ENCODE data around the gene LANCL2.

The LANCL2 gene

GRCh38 chr7:55335786-55336185 lies 29.4 kb upstream of the LANCL2 start:
- Histone ChIP-seq H3K4ac (ENCODE audit: low read depth, low read length) (no peak overlapping the region), H3K27ac (ENCODE audit: low read depth, low read length) (no peak overlapping the region), H3K56ac (ENCODE audit: low read length) (no peak overlapping the region), H3K27me3 (ENCODE audit: insufficient read depth, low read length, poor library complexity) (no peaks in the 10 kb centered on the region), H2AK5ac (ENCODE audit: low read length) (no peak overlapping the region), H3K79me2 (ENCODE audit: control insufficient read depth, insufficient read depth, low read length) (no peaks in the 10 kb centered on the region), H4K5ac (ENCODE audit: low read length) (no peak overlapping the region), H3K36me3 (ENCODE audit: control insufficient read depth, insufficient read depth, low read length) (no peaks in the 10 kb centered on the region), H3K23ac (ENCODE audit: low read length) (no peak overlapping the region), H3K9ac (ENCODE audit: low read length) (no peak overlapping the region), H4K8ac (ENCODE audit: low read depth, low read length) (no peak overlapping the region), H2BK5ac (ENCODE audit: low read length) (no peak overlapping the region), H3K4me1 (ENCODE audit: control insufficient read depth, low read depth, low read length) (no peaks in the 10 kb centered on the region), H2BK15ac (replicated peaks; ENCODE audit: low read depth) (no peak overlapping the region), H3K18ac (ENCODE audit: low read length) (no peak overlapping the region), H3K4me2 (ENCODE audit: low read length) (no peak overlapping the region), H3K79me1 (ENCODE audit: low read length) (no peaks in the 10 kb centered on the region), H2BK120ac (ENCODE audit: low read depth, low read length) (no peak overlapping the region), H3K4me3 (ENCODE audit: low read length) (no peak overlapping the region)
- no CpG with 5 or more reads among the region's 5 CpGs for WGBS (ENCODE audit: extremely low coverage, insufficient coverage, low lambda C conversion rate)
- no peak for DNase-seq

- no peak overlapping the region for H3K4me2 ChIP-seq (ENCODE audit: low read length)
- no peaks in the 10 kb centered on the region for H3K4me1 ChIP-seq (ENCODE audit: control insufficient read depth, low read depth, low read length)
- DNase-seq, result no peak
- H3K36me3 ChIP-seq (ENCODE audit: control insufficient read depth, insufficient read depth, low read length), result no peaks in the 10 kb centered on the region
- H3K4me3 ChIP-seq (ENCODE audit: low read length), result no peak overlapping the region
- H2BK5ac ChIP-seq (ENCODE audit: low read length), result no peak overlapping the region
- no peak overlapping the region for H4K8ac ChIP-seq (ENCODE audit: low read depth, low read length)
- H3K27me3 ChIP-seq (ENCODE audit: insufficient read depth, low read length, poor library complexity), result no peaks in the 10 kb centered on the region
- no peaks in the 10 kb centered on the region for H3K79me2 ChIP-seq (ENCODE audit: control insufficient read depth, insufficient read depth, low read length)
- H2BK15ac ChIP-seq (replicated peaks; ENCODE audit: low read depth), result no peak overlapping the region
- no peak overlapping the region for H3K9ac ChIP-seq (ENCODE audit: low read length)
- H3K79me1 ChIP-seq (ENCODE audit: low read length), result no peaks in the 10 kb centered on the region
- WGBS (ENCODE audit: extremely low coverage, insufficient coverage, low lambda C conversion rate), result no CpG with 5 or more reads among the region's 3 CpGs
- H3K56ac ChIP-seq (ENCODE audit: low read length), result no peak overlapping the region
- no peak overlapping the region for H2BK120ac ChIP-seq (ENCODE audit: low read depth, low read length)
- no peak overlapping the region for H3K27ac ChIP-seq (ENCODE audit: low read depth, low read length)
- H4K5ac ChIP-seq (ENCODE audit: low read length), result no peak overlapping the region
- H3K23ac ChIP-seq (ENCODE audit: low read length), result no peak overlapping the region
- no peak overlapping the region for H2AK5ac ChIP-seq (ENCODE audit: low read length)
- no peak overlapping the region for H3K4ac ChIP-seq (ENCODE audit: low read depth, low read length)
- H3K18ac ChIP-seq (ENCODE audit: low read length), result no peak overlapping the region
Measured at GRCh38 chr7:55336540-55336939, 28.6 kb upstream of the LANCL2 start.

- Histone ChIP-seq H3K79me1 (ENCODE audit: low read length) (no peaks in the 10 kb centered on the region), H3K27me3 (ENCODE audit: insufficient read depth, low read length, poor library complexity) (no peaks in the 10 kb centered on the region), H2AK5ac (ENCODE audit: low read length) (no peak overlapping the region), H3K36me3 (ENCODE audit: control insufficient read depth, insufficient read depth, low read length) (no peaks in the 10 kb centered on the region), H4K8ac (ENCODE audit: low read depth, low read length) (no peak overlapping the region), H3K79me2 (ENCODE audit: control insufficient read depth, insufficient read depth, low read length) (no peaks in the 10 kb centered on the region), H2BK120ac (ENCODE audit: low read depth, low read length) (no peak overlapping the region), H3K18ac (ENCODE audit: low read length) (no peak overlapping the region), H3K56ac (ENCODE audit: low read length) (no peak overlapping the region), H4K5ac (ENCODE audit: low read length) (no peak overlapping the region), H3K23ac (ENCODE audit: low read length) (no peak overlapping the region), H3K4ac (ENCODE audit: low read depth, low read length) (no peak overlapping the region), H3K9ac (ENCODE audit: low read length) (no peak overlapping the region), H2BK5ac (ENCODE audit: low read length) (no peak overlapping the region), H3K27ac (ENCODE audit: low read depth, low read length) (no peak overlapping the region), H2BK15ac (replicated peaks; ENCODE audit: low read depth) (no peak overlapping the region), H3K4me3 (ENCODE audit: low read length) (no peak overlapping the region), H3K4me1 (ENCODE audit: control insufficient read depth, low read depth, low read length) (no peaks in the 10 kb centered on the region), H3K4me2 (ENCODE audit: low read length) (no peak overlapping the region)
- WGBS (ENCODE audit: extremely low coverage, insufficient coverage, low lambda C conversion rate), result no CpG with 5 or more reads among the region's 8 CpGs
- no peak for DNase-seq
Measured at GRCh38 chr7:55339033-55340000, 25.8 kb upstream of the LANCL2 start.

GRCh38 chr7:55342216-55342871 lies 22.8 kb upstream of the LANCL2 start:
- H3K18ac ChIP-seq (ENCODE audit: low read length), result no peak overlapping the region
- no peak overlapping the region for H3K4ac ChIP-seq (ENCODE audit: low read depth, low read length)
- no peak overlapping the region for H4K5ac ChIP-seq (ENCODE audit: low read length)
- no peaks in the 10 kb centered on the region for H3K27me3 ChIP-seq (ENCODE audit: insufficient read depth, low read length, poor library complexity)
- no peak overlapping the region for H3K23ac ChIP-seq (ENCODE audit: low read length)
- H3K4me3 ChIP-seq (ENCODE audit: low read length), result no peak overlapping the region
- no peak overlapping the region for H2BK15ac ChIP-seq (replicated peaks; ENCODE audit: low read depth)
- no peak overlapping the region for H3K56ac ChIP-seq (ENCODE audit: low read length)
- WGBS (ENCODE audit: extremely low coverage, insufficient coverage, low lambda C conversion rate), result no CpG with 5 or more reads among the region's 27 CpGs
- H2AK5ac ChIP-seq (ENCODE audit: low read length), result no peak overlapping the region
- no peaks in the 10 kb centered on the region for H3K79me2 ChIP-seq (ENCODE audit: control insufficient read depth, insufficient read depth, low read length)
- no peak overlapping the region for H3K27ac ChIP-seq (ENCODE audit: low read depth, low read length)
- H3K79me1 ChIP-seq (ENCODE audit: low read length), result no peaks in the 10 kb centered on the region
- H2BK5ac ChIP-seq (ENCODE audit: low read length), result no peak overlapping the region
- no peaks in the 10 kb centered on the region for H3K4me1 ChIP-seq (ENCODE audit: control insufficient read depth, low read depth, low read length)
- no peak overlapping the region for H2BK120ac ChIP-seq (ENCODE audit: low read depth, low read length)
- no peaks in the 10 kb centered on the region for H3K36me3 ChIP-seq (ENCODE audit: control insufficient read depth, insufficient read depth, low read length)
- no peak overlapping the region for H3K4me2 ChIP-seq (ENCODE audit: low read length)
- no peak overlapping the region for H3K9ac ChIP-seq (ENCODE audit: low read length)
- DNase-seq, result no peak
- no peak overlapping the region for H4K8ac ChIP-seq (ENCODE audit: low read depth, low read length)

GRCh38 chr7:55343002-55343781 lies 21.9 kb upstream of the LANCL2 start:
- no peak overlapping the region for H3K4me2 ChIP-seq (ENCODE audit: low read length)
- no peak overlapping the region for H2BK120ac ChIP-seq (ENCODE audit: low read depth, low read length)
- no peak overlapping the region for H3K23ac ChIP-seq (ENCODE audit: low read length)
- no peaks in the 10 kb centered on the region for H3K4me1 ChIP-seq (ENCODE audit: control insufficient read depth, low read depth, low read length)
- no peak overlapping the region for H2BK5ac ChIP-seq (ENCODE audit: low read length)
- no peaks in the 10 kb centered on the region for H3K27me3 ChIP-seq (ENCODE audit: insufficient read depth, low read length, poor library complexity)
- H3K9ac ChIP-seq (ENCODE audit: low read length), result no peak overlapping the region
- H4K8ac ChIP-seq (ENCODE audit: low read depth, low read length), result no peak overlapping the region
- no peaks in the 10 kb centered on the region for H3K79me1 ChIP-seq (ENCODE audit: low read length)
- WGBS (ENCODE audit: extremely low coverage, insufficient coverage, low lambda C conversion rate), result no CpG with 5 or more reads among the region's 42 CpGs
- no peak overlapping the region for H4K5ac ChIP-seq (ENCODE audit: low read length)
- H3K79me2 ChIP-seq (ENCODE audit: control insufficient read depth, insufficient read depth, low read length), result no peaks in the 10 kb centered on the region
- DNase-seq, result no peak
- no peak overlapping the region for H3K27ac ChIP-seq (ENCODE audit: low read depth, low read length)
- H3K56ac ChIP-seq (ENCODE audit: low read length), result no peak overlapping the region
- no peak overlapping the region for H3K4me3 ChIP-seq (ENCODE audit: low read length)
- no peaks in the 10 kb centered on the region for H3K36me3 ChIP-seq (ENCODE audit: control insufficient read depth, insufficient read depth, low read length)
- H2AK5ac ChIP-seq (ENCODE audit: low read length), result no peak overlapping the region
- no peak overlapping the region for H3K4ac ChIP-seq (ENCODE audit: low read depth, low read length)
- H3K18ac ChIP-seq (ENCODE audit: low read length), result no peak overlapping the region
- H2BK15ac ChIP-seq (replicated peaks; ENCODE audit: low read depth), result no peak overlapping the region
